GM12878 (cell line): Measurements from ENCODE around the gene TAS2R13. TPM values are rescaled to one million over a fixed set of nuclear protein-coding genes. Genes with fewer than 3 reads are reported as not detected.

ENCODE experiments used
- ATAC-seq: fragments of 200-7000 bp; cut with Tn5 transposase; 3 replicates; pipeline ENCODE4 v1.9.1; 2020; ENCODE audit warnings: mild to moderate bottlenecking, moderate library complexity
- BruUV-seq: library from RNA; stranded (reverse); fragments of 400-500 nt; replicated peaks from 2 replicates; lab custom pipeline; 2021; lab: Mats Ljungman, UMichigan
- CTCF ChIA-PET: fragments of 300-600 bp; sonication (Branson Sonifier 250); formaldehyde crosslinking; extraction: SDS; loops from one replicate; lab custom pipeline; 2021; ENCODE audit warnings: inconsistent platforms; lab: Yijun Ruan, JAX
- POLR2A ChIA-PET: fragments of 350-600 bp; formaldehyde crosslinking; extraction: SDS; loops from one replicate; lab custom pipeline; 2021; ENCODE audit warnings: inconsistent platforms; lab: Charles Lee
- RAD21 ChIA-PET: fragments of 300-600 bp; sonication (Branson Sonifier 250); formaldehyde crosslinking; loops from one replicate; lab custom pipeline; 2023; ENCODE audit warnings: antibody characterized with exemption; ENCODE audit not compliant: unreplicated experiment; lab: Charles Lee
- SMC1A ChIA-PET: fragments of 300-600 bp; sonication (Branson Sonifier 250); formaldehyde crosslinking; loops from one replicate; lab custom pipeline; 2023; ENCODE audit not compliant: unreplicated experiment, uncharacterized antibody; lab: Charles Lee
- DNase-seq: peaks from one replicate; pipeline ENCODE4 v3.0.0-alpha.2; 2011; ENCODE audit warnings: low read depth, low spot score
- FAIRE-seq: peaks from 3 replicates; lab custom pipeline; 2011; peaks lifted over from hg19 to GRCh38; lab: Jason Lieb, UNC
- H2AFZ ChIP-seq: 2 replicates; pipeline ENCODE4 v1.6.0; 2011; ENCODE audit warnings: low read depth, low read length, control low read depth; ENCODE audit not compliant: control insufficient read depth
- H3K27ac ChIP-seq: 2 replicates; pipeline ENCODE4 v1.5.1; 2011; ENCODE audit warnings: control low read depth; ENCODE audit not compliant: control insufficient read depth, insufficient read depth
- H3K27me3 ChIP-seq, 2 experiments: replicated peaks in 1 of 2; 2 replicates each; pipeline versions ENCODE4 v1.6.0 to v1.6.1; 2011; ENCODE audit warnings: low read length in 1 of 2; ENCODE audit not compliant: control insufficient read depth in 2 of 2, insufficient read depth in 2 of 2
- H3K36me3 ChIP-seq, 2 experiments: 2 replicates each; pipeline ENCODE4 v1.5.1; 2011; ENCODE audit warnings: low read length in 1 of 2; ENCODE audit not compliant: control insufficient read depth in 2 of 2, insufficient read depth in 2 of 2
- H3K4me1 ChIP-seq: 2 replicates; pipeline ENCODE4 v1.6.1; 2011; ENCODE audit warnings: mild to moderate bottlenecking, low read length, moderate library complexity, mixed read lengths; ENCODE audit not compliant: control insufficient read depth, insufficient read depth
- H3K4me2 ChIP-seq: 2 replicates; pipeline ENCODE4 v1.6.0; 2011; ENCODE audit warnings: control low read depth; ENCODE audit not compliant: control insufficient read depth, insufficient read depth
- H3K4me3 ChIP-seq: fragments of 200-600 bp; sonication (generic); 2 replicates; pipeline ENCODE4 v1.5.1; 2016
- H3K79me2 ChIP-seq: 2 replicates; pipeline ENCODE4 v1.6.0; 2011; ENCODE audit warnings: low read length; ENCODE audit not compliant: control insufficient read depth, insufficient read depth
- H3K9ac ChIP-seq: 2 replicates; pipeline ENCODE4 v1.8.0; 2011; ENCODE audit warnings: low read length, control low read depth, mixed read lengths; ENCODE audit not compliant: control insufficient read depth, insufficient read depth
- H3K9me3 ChIP-seq: replicated peaks from 3 replicates; pipeline ENCODE4 v1.5.1; 2011; ENCODE audit warnings: mild to moderate bottlenecking, low read length; ENCODE audit not compliant: control insufficient read depth, insufficient read depth
- H4K20me1 ChIP-seq: 2 replicates; pipeline ENCODE4 v1.6.0; 2011; ENCODE audit not compliant: control insufficient read depth, insufficient read depth
- CBX3 ChIP-seq: fragments of 200-600 bp; sonication (generic); IDR thresholded peaks from 2 replicates; pipeline ENCODE4 v1.6.1; 2016; ENCODE audit warnings: low read depth, borderline replicate concordance
- EED ChIP-seq: sonication (generic); IDR thresholded peaks from 2 replicates; pipeline ENCODE4 v1.6.1; 2016; ENCODE audit warnings: antibody characterized with exemption, low read depth
- HDAC6 ChIP-seq: fragments of 200-600 bp; sonication (generic); IDR thresholded peaks from one replicate; pipeline ENCODE4 v1.8.0; 2017; ENCODE audit warnings: antibody characterized with exemption; ENCODE audit not compliant: unreplicated experiment
- SPI1 ChIP-seq: IDR thresholded peaks from 2 replicates; pipeline ENCODE4 v1.6.1; 2011; ENCODE audit warnings: low read depth, mild to moderate bottlenecking, low read length, moderate library complexity, borderline replicate concordance; ENCODE audit not compliant: insufficient read depth
- SREBF1 ChIP-seq: IDR thresholded peaks from 2 replicates; pipeline ENCODE4 v1.6.1; 2012; ENCODE audit warnings: mild to moderate bottlenecking, low read length
- SREBF2 ChIP-seq: IDR thresholded peaks from 2 replicates; pipeline ENCODE4 v1.6.1; 2012; ENCODE audit warnings: mild to moderate bottlenecking, low read length
- USF1 ChIP-seq: IDR thresholded peaks from 2 replicates; pipeline ENCODE4 v1.6.1; 2011; ENCODE audit warnings: borderline replicate concordance, low read depth, mild to moderate bottlenecking, moderate library complexity, mixed read lengths, low read length; ENCODE audit not compliant: insufficient read depth; ENCODE audit errors: extremely low read length
- WGBS: methylation state at CpG from one replicate; pipeline ENCODE4 v1.1.6; 2016; ENCODE audit warnings: low lambda C conversion rate; ENCODE audit not compliant: insufficient replicate concordance, insufficient coverage; ENCODE audit errors: missing lambda C conversion rate; 5-methylcytosine and 5-hydroxymethylcytosine counted together
- in situ Hi-C: fragments of 300-500 bp; cut with MboI; formaldehyde crosslinking; loops from 9 replicates; pipeline ENCODE4 v1.14.3; 2018; ENCODE audit warnings: mixed read lengths
- intact Hi-C: fragments of 100-400 bp; cut with micrococcal nuclease; formaldehyde crosslinking; loops from one replicate; pipeline ENCODE4 v1.14.2; 2022; ENCODE audit not compliant: unreplicated experiment
- polyA plus RNA-seq, 11 experiments: library from polyadenylated mRNA; depleted of rRNA in 4 of 11; unstranded in 6 of 11; stranded (reverse) in 5 of 11; fragments of >200 nt; fragmentation: Nextera tagmentation in 4 of 11; fragmentation: Illumina TruSeq in 1 of 11; extraction: Ambion mirVana in 4 of 11; extraction: Trizol in 1 of 11; gene quantifications; 1 replicate in 1 of 11; 2 replicates in 10 of 11; pipeline versions ENCODE4 v1.2.1 to v1.2.3, GENCODE V29; 2011 to 2016; ENCODE audit warnings: inconsistent platforms in 2 of 11, missing spikeins in 2 of 11, low read depth in 1 of 11
- total RNA-seq, 4 experiments: library from RNA; depleted of rRNA in 3 of 4; stranded (reverse); fragments of >200 nt in 3 of 4; fragmentation: Illumina TruSeq in 1 of 4; extraction: Trizol in 1 of 4; gene quantifications; 2 replicates each; pipeline versions ENCODE4 v1.2.1 to v1.2.3, GENCODE V29; 2013 to 2021

TAS2R13 gene
- total and polyA plus RNA-seq, 10 of the 15 experiments (the other 5 are each of a cell fraction or from before 2014, with no cell fraction given) = 0.12 to 2.2 (median 0.65) TPM; not detected in 4

- TF ChIP-seq USF1 (no peak), SPI1 (no peak), SREBF1 (no peak), EED (no peak), SREBF2 (no peak), CBX3 (no peak)
- TF ChIP-seq, all 136 proteins: peak for 0
These were observed 8.8 kb downstream of the TAS2R13 start (continued) for GRCh38 chr12:10900530-10900929.

- no peaks in the 10 kb centered on the region for H3K27me3 ChIP-seq
- H3K36me3 ChIP-seq = no peaks in the 10 kb centered on the region
- H3K9ac ChIP-seq = no peak overlapping the region
- H2AFZ ChIP-seq = no peak overlapping the region
- RAD21 ChIA-PET = no interaction called here
- in situ Hi-C loops = no loop called here
- SMC1A ChIA-PET = no interaction called here
- intact Hi-C loops = no loop called here
- ATAC-seq (no peak), FAIRE-seq (no peak), DNase-seq (no peak)
- no peaks in the 10 kb centered on the region for H3K4me1 ChIP-seq
- H3K4me2 ChIP-seq = no peak overlapping the region
- H3K27ac ChIP-seq = no peak overlapping the region
- POLR2A ChIA-PET = no interaction called here
- no TSS peak for BruUV-seq
- no peaks in the 10 kb centered on the region for H4K20me1 ChIP-seq
- WGBS = 97% methylated on average over 5 of the region's 5 CpGs
- CTCF ChIA-PET = no interaction called here
- no peak for TF ChIP-seq HDAC6
- TF ChIP-seq, all 136 proteins: peak for 0
- Histone ChIP-seq H3K4me3 (no peak overlapping the region), H3K79me2 (no peaks in the 10 kb centered on the region), H3K9me3 (no peaks in the 10 kb centered on the region)
These were observed 12.5 kb downstream of the TAS2R13 start for GRCh38 chr12:10896854-10897253.
